ENCODE results near the gene MMP10.
A peak's percentile ranks its signal among the peaks of the same experiment; 100 is the strongest.

Gene MMP10

GRCh38 chr11:102780491-102780918, at the start of gene MMP10:
TSS of gene MMP10 (minus strand) at chr11:102780628. CDS start at chr11:102780591, 37 bp downstream.
- peak; percentile 52 for DNase-seq (ENCODE audit: low spot score)

- DNase-seq (ENCODE audit: low spot score): no peak
Observed at GRCh38 chr11:102829316-102830000, 49.0 kb upstream of the MMP10 start.

- DNase-seq (ENCODE audit: low spot score): no peak
Observed at GRCh38 chr11:102824556-102824955, 44.1 kb upstream of the MMP10 start.

- DNase-seq (ENCODE audit: low spot score): no peak
Observed at GRCh38 chr11:102819491-102819890, 39.1 kb upstream of the MMP10 start.

- DNase-seq (ENCODE audit: low spot score): no peak
Observed at GRCh38 chr11:102813484-102813883, 33.1 kb upstream of the MMP10 start.

- DNase-seq (ENCODE audit: low spot score): no peak
Observed at GRCh38 chr11:102812188-102812587, 31.8 kb upstream of the MMP10 start.

- DNase-seq (ENCODE audit: low spot score): peak; percentile 34
Observed at GRCh38 chr11:102810950-102811660, 30.7 kb upstream of the MMP10 start.

- no peak for DNase-seq (ENCODE audit: low spot score)
Observed at GRCh38 chr11:102809971-102810370, 29.5 kb upstream of the MMP10 start.

GRCh38 chr11:102807921-102808320, 27.5 kb upstream of the MMP10 start:
- DNase-seq (ENCODE audit: low spot score): no peak

- no peak for DNase-seq (ENCODE audit: low spot score)
Observed at GRCh38 chr11:102806296-102806695, 25.9 kb upstream of the MMP10 start.

- DNase-seq (ENCODE audit: low spot score): peak; percentile 55
Observed at GRCh38 chr11:102802341-102802740, 21.9 kb upstream of the MMP10 start.

GRCh38 chr11:102800767-102801166, 20.3 kb upstream of the MMP10 start:
- no peak for DNase-seq (ENCODE audit: low spot score)

- DNase-seq (ENCODE audit: low spot score): no peak
Observed at GRCh38 chr11:102799681-102800340, 19.4 kb upstream of the MMP10 start.

- DNase-seq (ENCODE audit: low spot score): peak; percentile 43
Observed at GRCh38 chr11:102798012-102798746, 17.8 kb upstream of the MMP10 start, which contains the start of gene MMP1. TSS of gene MMP1 (minus strand) at chr11:102798160. CDS start at chr11:102798092, 68 bp downstream.

GRCh38 chr11:102794382-102794781, 14.0 kb upstream of the MMP10 start:
- no peak for DNase-seq (ENCODE audit: low spot score)

- no peak for DNase-seq (ENCODE audit: low spot score)
Observed at GRCh38 chr11:102793677-102794290, 13.4 kb upstream of the MMP10 start.

- DNase-seq (ENCODE audit: low spot score): no peak
Observed at GRCh38 chr11:102792604-102793003, 12.2 kb upstream of the MMP10 start.

GRCh38 chr11:102791271-102792036, 11.0 kb upstream of the MMP10 start:
- no peak for DNase-seq (ENCODE audit: low spot score)

- no peak for DNase-seq (ENCODE audit: low spot score)
Observed at GRCh38 chr11:102788334-102788995, 8.0 kb upstream of the MMP10 start.

- no peak for DNase-seq (ENCODE audit: low spot score)
Observed at GRCh38 chr11:102784380-102784779, 4.0 kb upstream of the MMP10 start.

Data from AG08396 (cell line).